Loucy (cell line): ENCODE data around the gene CYS1.

Experiments
- EZH2phosphoT487 ChIP-seq: fragments of 200-600 bp; IDR thresholded peaks from 2 replicates; pipeline ENCODE4 v1.6.1; 2018; ENCODE audit warnings: antibody characterized with exemption, mild to moderate bottlenecking, moderate library complexity, borderline replicate concordance
- TF ChIP-seq, protein P1 (sequence below): fragments of 200-600 bp; sonication (generic); conservative IDR thresholded peaks from 2 replicates; pipeline ENCODE4 v1.5.1; 2014; ENCODE audit warnings: mild to moderate bottlenecking, antibody characterized with exemption, low read length

DNA sequence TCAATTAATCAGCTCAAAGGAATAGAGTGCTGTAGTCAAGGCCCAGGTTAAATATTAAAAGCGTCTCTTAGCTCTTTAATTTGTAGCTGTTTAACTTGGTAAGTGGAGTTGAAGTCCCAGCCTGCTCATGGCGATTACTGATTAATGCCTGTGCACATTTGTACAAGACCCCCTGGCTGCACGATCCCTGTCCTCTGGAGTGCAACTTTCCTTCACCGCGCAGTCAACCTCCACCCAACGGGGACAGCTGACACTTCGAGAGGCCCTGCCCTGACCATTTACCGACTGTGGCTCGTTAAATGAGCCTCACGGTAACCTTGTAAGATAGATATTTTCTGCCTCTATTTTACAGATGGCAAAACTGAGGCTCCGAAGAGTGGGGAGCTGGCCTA lies 5.5 kb upstream of the CYS1 start:
- TF ChIP-seq, protein P1, sequence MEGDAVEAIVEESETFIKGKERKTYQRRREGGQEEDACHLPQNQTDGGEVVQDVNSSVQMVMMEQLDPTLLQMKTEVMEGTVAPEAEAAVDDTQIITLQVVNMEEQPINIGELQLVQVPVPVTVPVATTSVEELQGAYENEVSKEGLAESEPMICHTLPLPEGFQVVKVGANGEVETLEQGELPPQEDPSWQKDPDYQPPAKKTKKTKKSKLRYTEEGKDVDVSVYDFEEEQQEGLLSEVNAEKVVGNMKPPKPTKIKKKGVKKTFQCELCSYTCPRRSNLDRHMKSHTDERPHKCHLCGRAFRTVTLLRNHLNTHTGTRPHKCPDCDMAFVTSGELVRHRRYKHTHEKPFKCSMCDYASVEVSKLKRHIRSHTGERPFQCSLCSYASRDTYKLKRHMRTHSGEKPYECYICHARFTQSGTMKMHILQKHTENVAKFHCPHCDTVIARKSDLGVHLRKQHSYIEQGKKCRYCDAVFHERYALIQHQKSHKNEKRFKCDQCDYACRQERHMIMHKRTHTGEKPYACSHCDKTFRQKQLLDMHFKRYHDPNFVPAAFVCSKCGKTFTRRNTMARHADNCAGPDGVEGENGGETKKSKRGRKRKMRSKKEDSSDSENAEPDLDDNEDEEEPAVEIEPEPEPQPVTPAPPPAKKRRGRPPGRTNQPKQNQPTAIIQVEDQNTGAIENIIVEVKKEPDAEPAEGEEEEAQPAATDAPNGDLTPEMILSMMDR: no peak
- no peak for TF ChIP-seq EZH2phosphoT487
